KMS-11 (cell line): ENCODE results near the gene PAK2.
"Not testable (repeated sequence)": the region's sequence is repeated elsewhere in the genome, so short reads cannot be mapped to it uniquely, and the experiment has no call there.

Experiments
- H2AFZ ChIP-seq: fragments of 200-600 bp; sonication (generic); 2 replicates; pipeline ENCODE4 v1.6.1; 2016; ENCODE audit warnings: antibody characterized with exemption, mixed run types, low read depth
- H3K27ac ChIP-seq: fragments of 200-600 bp; sonication (generic); 2 replicates; pipeline ENCODE4 v1.6.1; 2016; ENCODE audit warnings: mild to moderate bottlenecking, mixed run types
- H3K27me3 ChIP-seq: fragments of 200-600 bp; sonication (generic); 2 replicates; pipeline ENCODE4 v1.6.1; 2017; ENCODE audit warnings: mild to moderate bottlenecking, low read depth, mixed run types, moderate library complexity; ENCODE audit not compliant: insufficient read depth
- H3K36me3 ChIP-seq: fragments of 200-600 bp; sonication (generic); 2 replicates; pipeline ENCODE4 v1.6.1; 2017; ENCODE audit warnings: mild to moderate bottlenecking, mixed run types; ENCODE audit not compliant: insufficient read depth
- H3K4me1 ChIP-seq: fragments of 200-600 bp; sonication (generic); 2 replicates; pipeline ENCODE4 v1.6.1; 2016; ENCODE audit warnings: mild to moderate bottlenecking, low read depth, mixed run types; ENCODE audit not compliant: poor library complexity, severe bottlenecking
- H3K4me2 ChIP-seq: fragments of 200-600 bp; sonication (generic); 2 replicates; pipeline ENCODE4 v1.7.0; 2016; ENCODE audit warnings: mild to moderate bottlenecking, mixed run types
- H3K4me3 ChIP-seq: fragments of 200-600 bp; sonication (generic); IDR thresholded peaks from 2 replicates; pipeline ENCODE4 v1.6.1; 2017; ENCODE audit warnings: low read depth, low read length, mixed read lengths; ENCODE audit not compliant: insufficient read depth
- H3K79me2 ChIP-seq: fragments of 200-600 bp; sonication (generic); 2 replicates; pipeline ENCODE4 v1.6.1; 2016; ENCODE audit warnings: low read depth, mixed run types; ENCODE audit not compliant: insufficient read depth
- H3K9ac ChIP-seq: fragments of 200-600 bp; sonication (generic); 2 replicates; pipeline ENCODE4 v1.6.1; 2016; ENCODE audit warnings: mild to moderate bottlenecking, mixed run types
- H4K20me1 ChIP-seq: fragments of 200-600 bp; sonication (generic); 2 replicates; pipeline ENCODE4 v1.6.1; 2016; ENCODE audit warnings: mild to moderate bottlenecking, mixed run types; ENCODE audit not compliant: insufficient read depth
- CTCF ChIP-seq: fragments of 200-600 bp; sonication (generic); conservative IDR thresholded peaks from 2 replicates; pipeline ENCODE4 v1.6.1; 2017; ENCODE audit warnings: low read depth, mild to moderate bottlenecking, antibody characterized with exemption, low read length, moderate library complexity, mixed read lengths

The PAK2 gene

DNA sequence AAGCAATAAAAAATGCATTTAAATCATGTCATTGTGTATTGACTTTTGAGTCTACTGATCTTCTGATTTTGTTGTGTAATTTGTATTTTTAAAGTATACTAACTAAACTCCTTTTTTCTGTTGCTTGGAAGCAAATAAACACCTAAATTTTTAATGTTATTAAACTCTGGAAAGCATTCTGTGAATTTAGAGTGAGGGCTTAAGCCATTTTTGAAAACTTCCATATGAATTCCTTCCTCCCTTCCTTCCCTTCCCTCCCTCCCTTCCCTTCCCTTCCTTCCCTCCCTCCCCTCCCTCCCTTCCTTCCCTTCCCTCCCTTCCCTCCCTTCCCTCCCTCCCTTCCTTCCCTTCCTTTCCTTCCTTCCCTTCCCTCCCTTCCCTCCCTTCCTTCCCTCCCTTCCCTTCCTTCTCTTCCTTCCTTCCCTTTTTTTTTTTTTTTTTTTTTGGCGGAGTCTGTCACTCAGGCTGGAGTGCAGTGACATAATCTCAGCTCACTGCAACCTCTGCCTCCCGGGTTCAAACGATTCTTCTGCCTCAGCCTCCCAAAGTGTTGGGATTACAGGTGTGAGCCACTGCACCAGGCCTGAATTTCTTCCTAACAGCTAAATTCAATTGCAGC lies 71.4 kb downstream of the PAK2 start:
- Histone ChIP-seq H3K4me2 (no peak overlapping the region), H3K27ac (no peak overlapping the region), H3K36me3 (peaks cover 21% of the 10 kb centered on the region; the same call in 1 of the 2 replicates), H2AFZ (no peak overlapping the region), H3K79me2 (no peaks in the 10 kb centered on the region), H3K4me1 (no peaks in the 10 kb centered on the region), H3K4me3 (no peak overlapping the region), H4K20me1 (no peaks in the 10 kb centered on the region), H3K9ac (no peak overlapping the region), H3K27me3 (no peaks in the 10 kb centered on the region)
- no peak for TF ChIP-seq CTCF

- no peak for TF ChIP-seq CTCF
- Histone ChIP-seq H3K4me1 (no peaks in the 10 kb centered on the region), H3K36me3 (peaks cover 21% of the 10 kb centered on the region; the same call in 1 of the 2 replicates), H3K79me2 (no peaks in the 10 kb centered on the region), H3K9ac (no peak overlapping the region), H3K4me3 (no peak overlapping the region), H3K27me3 (no peaks in the 10 kb centered on the region), H4K20me1 (no peaks in the 10 kb centered on the region), H3K27ac (no peak overlapping the region), H3K4me2 (no peak overlapping the region), H2AFZ (no peak overlapping the region)
Observed at GRCh38 chr3:196812853-196813252, 73.2 kb downstream of the PAK2 start.

- Histone ChIP-seq H3K36me3 (peaks cover 19% of the 10 kb centered on the region; the same call in 1 of the 2 replicates), H3K4me1 (no peaks in the 10 kb centered on the region), H3K27me3 (no peaks in the 10 kb centered on the region), H3K4me3 (no peak overlapping the region), H3K27ac (no peak overlapping the region), H2AFZ (no peak overlapping the region), H4K20me1 (no peaks in the 10 kb centered on the region), H3K4me2 (no peak overlapping the region), H3K9ac (no peak overlapping the region), H3K79me2 (no peaks in the 10 kb centered on the region)
- no peak for TF ChIP-seq CTCF
Observed at GRCh38 chr3:196813903-196814302, 74.2 kb downstream of the PAK2 start.

DNA sequence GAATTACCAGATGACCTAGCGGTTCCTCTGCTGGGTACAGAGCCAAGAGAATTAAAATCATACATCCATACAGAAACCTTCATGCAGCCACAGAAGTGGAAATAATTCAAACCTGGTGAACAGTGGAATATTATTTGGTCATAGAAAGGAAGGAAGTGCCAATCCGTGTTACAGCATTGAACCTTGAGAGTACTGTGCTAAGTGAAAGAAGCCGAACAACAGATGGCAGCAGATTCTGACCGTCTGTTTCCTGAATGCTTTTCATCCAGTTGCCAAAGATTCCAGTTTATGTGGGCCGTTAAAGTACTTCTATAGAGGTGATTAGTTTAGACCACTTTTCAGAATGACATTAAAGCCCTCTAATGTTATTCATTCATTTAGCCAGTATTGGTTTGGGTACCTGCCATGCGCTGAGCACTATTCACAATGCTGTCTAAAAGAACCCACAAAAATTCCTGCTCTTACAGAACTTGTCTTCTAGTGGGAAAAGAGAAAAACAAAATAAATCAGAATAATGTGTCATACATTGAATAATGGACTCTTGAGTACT lies 82.2 kb downstream of the PAK2 start:
- Histone ChIP-seq H3K9ac (no peak overlapping the region), H2AFZ (no peak overlapping the region), H3K79me2 (no peaks in the 10 kb centered on the region), H3K4me1 (no peaks in the 10 kb centered on the region), H3K4me2 (no peak overlapping the region), H3K36me3 (peaks cover 10% of the 10 kb centered on the region; the same call in 1 of the 2 replicates), H3K27me3 (no peaks in the 10 kb centered on the region), H3K27ac (no peak overlapping the region), H4K20me1 (no peaks in the 10 kb centered on the region), H3K4me3 (no peak overlapping the region)
- no peak for TF ChIP-seq CTCF

DNA sequence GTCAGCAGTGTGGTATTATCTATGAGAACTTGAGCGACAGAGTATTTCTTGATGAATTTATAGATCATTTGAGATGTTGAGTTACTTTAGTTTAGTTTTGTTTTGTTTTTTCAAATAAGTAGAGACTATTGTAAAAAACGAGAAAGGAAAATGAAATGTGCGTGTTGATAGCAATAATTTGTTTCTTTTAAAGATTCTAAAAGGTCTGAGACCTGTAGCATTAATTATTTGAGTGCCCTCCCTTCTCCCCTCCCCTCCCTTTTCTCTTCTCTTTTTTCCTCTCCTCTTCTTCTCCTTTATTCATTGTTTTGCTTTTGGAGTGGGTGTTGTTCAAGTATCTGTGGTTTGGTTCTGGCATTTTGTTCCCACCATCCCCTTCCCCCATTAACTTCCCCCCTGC lies 90.0 kb downstream of the PAK2 start:
- H3K4me1 ChIP-seq, H3K9ac ChIP-seq, H2AFZ ChIP-seq, H3K27ac ChIP-seq, H4K20me1 ChIP-seq, H3K79me2 ChIP-seq, H3K36me3 ChIP-seq, H3K4me3 ChIP-seq, H3K27me3 ChIP-seq, H3K4me2 ChIP-seq: not testable (repeated sequence)
